ENCODE measurements around the gene PPFIA3.

DNA sequence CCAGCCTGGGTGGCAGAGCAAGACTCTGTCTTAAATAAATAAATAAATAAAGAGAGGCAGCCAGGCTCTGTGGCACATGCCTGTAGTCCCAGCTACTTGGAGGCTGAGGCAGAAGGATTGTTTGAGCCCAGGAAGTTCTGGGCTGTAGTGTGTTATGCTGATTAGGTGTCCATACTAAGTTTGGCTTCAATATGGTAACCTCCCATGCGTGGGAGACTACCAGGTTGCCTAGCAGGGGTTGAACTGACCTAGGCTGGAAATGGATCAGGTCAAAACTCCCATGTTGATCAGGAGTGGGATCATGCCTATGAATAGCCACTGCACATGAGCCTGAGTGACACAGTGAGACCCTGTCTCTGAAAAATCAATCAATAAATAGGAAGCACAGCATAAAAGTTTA is 38.1 kb upstream of the PPFIA3 start:
- no peak for TF ChIP-seq CTCF (IDR thresholded peaks at IDR 0.05)
- no peak for TF ChIP-seq EP300 (IDR thresholded peaks at IDR 0.05)

Measured in tibial nerve (tissue), 4 donors.